HG03159 (cell line): ENCODE measurements around the gene KANK3.
"Not testable (repeated sequence)": the region's sequence is repeated elsewhere in the genome, so short reads cannot be mapped to it uniquely, and the experiment has no call there.

ENCODE experiments used
- ATAC-seq: cut with Tn5 transposase; IDR thresholded peaks from one replicate; pipeline ENCODE4 v1.9.1; 2021; ENCODE audit warnings: mild to moderate bottlenecking, moderate library complexity; ENCODE audit not compliant: unreplicated experiment

The KANK3 gene

GRCh38 chr19:8320564-8321066, 22.4 kb downstream of the KANK3 start:
- ATAC-seq: peak; percentile 6

- no peak for ATAC-seq
Measured at GRCh38 chr19:8319807-8320520, 23.1 kb downstream of the KANK3 start.

GRCh38 chr19:8318835-8319234, 24.2 kb downstream of the KANK3 start:
- ATAC-seq: not testable (repeated sequence)

- no peak for ATAC-seq
Measured at GRCh38 chr19:8316351-8317125, 26.5 kb downstream of the KANK3 start.

GRCh38 chr19:8314981-8315640, 28.0 kb downstream of the KANK3 start:
- ATAC-seq: not testable (repeated sequence)

GRCh38 chr19:8311461-8312260, 31.4 kb downstream of the KANK3 start:
- ATAC-seq: no peak

- ATAC-seq: no peak
Measured at GRCh38 chr19:8310342-8311055, 32.6 kb downstream of the KANK3 start.

- ATAC-seq: no peak
Measured at GRCh38 chr19:8308891-8309291, 34.2 kb downstream of the KANK3 start.

GRCh38 chr19:8307965-8308866, 34.8 kb downstream of the KANK3 start, which contains the start of gene CD320:
TSS of gene CD320 (minus strand) at chr19:8308358. CDS start at chr19:8308290, 68 bp downstream.
- peak; percentile 71 for ATAC-seq

- no peak for ATAC-seq
Measured at GRCh38 chr19:8307400-8307964, 35.6 kb downstream of the KANK3 start.

GRCh38 chr19:8306235-8307054, 36.6 kb downstream of the KANK3 start:
- ATAC-seq: no peak

GRCh38 chr19:8305798-8306197, 37.3 kb downstream of the KANK3 start:
- no peak for ATAC-seq

GRCh38 chr19:8304841-8305621, 38.0 kb downstream of the KANK3 start:
- no peak for ATAC-seq

GRCh38 chr19:8302734-8303133, 40.3 kb downstream of the KANK3 start:
- ATAC-seq: no peak

- no peak for ATAC-seq
Measured at GRCh38 chr19:8302357-8302691, 40.7 kb downstream of the KANK3 start.

- not testable (repeated sequence) for ATAC-seq
Measured at GRCh38 chr19:8291337-8291736, 51.7 kb downstream of the KANK3 start.

- not testable (repeated sequence) for ATAC-seq
Measured at GRCh38 chr19:8276508-8276907, 66.6 kb downstream of the KANK3 start.
